Measurements from ENCODE around the gene COLEC12.

COLEC12 gene

DNA sequence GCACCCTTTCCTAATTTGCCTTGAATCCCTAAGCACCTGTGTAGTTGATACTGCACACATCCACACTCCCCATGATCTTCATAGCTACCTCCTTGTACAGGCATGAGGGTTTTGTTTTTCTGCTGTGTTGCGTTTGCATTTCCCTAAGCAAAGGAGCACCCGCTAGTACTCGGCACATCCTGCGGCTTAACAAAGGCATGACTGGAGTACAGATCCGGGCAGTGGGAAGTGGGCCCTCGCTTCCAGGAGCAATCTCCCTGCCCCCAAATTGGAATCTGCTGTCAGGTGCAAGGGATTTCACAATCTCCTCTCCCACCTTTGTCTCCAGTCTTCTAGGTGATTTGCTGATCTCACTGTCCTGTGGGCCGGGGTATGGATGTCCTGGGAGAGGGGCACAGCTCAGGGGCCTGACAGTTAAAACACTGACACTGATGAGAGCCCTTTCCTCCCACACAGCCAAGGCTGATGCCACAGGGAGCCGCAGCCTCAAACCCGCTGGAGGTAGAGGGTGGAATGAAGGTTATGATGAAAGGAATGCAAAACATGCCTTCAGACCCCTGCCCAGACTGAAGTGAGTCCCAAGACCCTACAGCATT, 133.9 kb downstream of the COLEC12 start:
- no peaks in the 10 kb centered on the region for H3K27me3 ChIP-seq (ENCODE audit: insufficient read depth, low read length, poor library complexity, severe bottlenecking)

DNA sequence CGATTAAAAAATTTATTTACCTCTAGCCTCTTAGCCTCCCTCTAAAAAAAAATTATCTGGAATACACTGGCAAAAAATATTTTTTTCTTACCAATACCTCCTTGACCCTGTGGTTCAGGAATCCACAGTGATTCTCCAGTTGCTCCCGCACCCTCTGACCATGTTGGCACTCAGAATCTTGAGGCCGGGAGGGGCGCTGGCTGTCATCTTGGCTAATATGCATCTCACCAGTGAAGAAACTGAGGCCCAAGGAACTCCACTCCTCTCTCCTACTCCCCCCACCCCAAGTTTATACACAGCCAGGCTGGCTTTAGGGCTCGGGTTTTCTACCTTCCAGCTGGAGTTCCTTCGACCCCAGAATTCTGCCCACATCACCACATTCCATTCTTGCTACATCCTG, 134.8 kb downstream of the COLEC12 start:
- Histone ChIP-seq H3K4me3 (ENCODE audit: low read length, poor library complexity, severe bottlenecking) (no peak overlapping the region), H3K4me1 (ENCODE audit: insufficient read depth, low read length, poor library complexity, severe bottlenecking) (no peaks in the 10 kb centered on the region), H3K9ac (ENCODE audit: low read depth, low read length, poor library complexity, severe bottlenecking) (no peak overlapping the region), H3K27me3 (ENCODE audit: insufficient read depth, low read length, poor library complexity, severe bottlenecking) (no peaks in the 10 kb centered on the region), H3K79me2 (ENCODE audit: insufficient read depth, low read length) (no peaks in the 10 kb centered on the region), H3K36me3 (ENCODE audit: insufficient read depth, low read length) (no peaks in the 10 kb centered on the region), H3K4me2 (ENCODE audit: low read depth, low read length, poor library complexity, severe bottlenecking) (no peak overlapping the region), H3F3A (ENCODE audit: low read depth) (no peaks in the 10 kb centered on the region), H4K20me1 (ENCODE audit: insufficient read depth, low read length, poor library complexity, severe bottlenecking) (no peaks in the 10 kb centered on the region), H2AFZ (ENCODE audit: low read length) (no peak overlapping the region), H3K9me3 (ENCODE audit: insufficient read depth, low read depth, low read length) (peaks cover 8% of the 10 kb centered on the region; the same call in 1 of the 2 replicates), H3K9me2 (replicated peaks; ENCODE audit: low read depth, low read length) (no peaks in the 10 kb centered on the region)
- no peak for TF ChIP-seq EZH2phosphoT487 (IDR thresholded peaks at IDR 0.05; ENCODE audit: borderline replicate concordance)
- TF ChIP-seq, protein P1, sequence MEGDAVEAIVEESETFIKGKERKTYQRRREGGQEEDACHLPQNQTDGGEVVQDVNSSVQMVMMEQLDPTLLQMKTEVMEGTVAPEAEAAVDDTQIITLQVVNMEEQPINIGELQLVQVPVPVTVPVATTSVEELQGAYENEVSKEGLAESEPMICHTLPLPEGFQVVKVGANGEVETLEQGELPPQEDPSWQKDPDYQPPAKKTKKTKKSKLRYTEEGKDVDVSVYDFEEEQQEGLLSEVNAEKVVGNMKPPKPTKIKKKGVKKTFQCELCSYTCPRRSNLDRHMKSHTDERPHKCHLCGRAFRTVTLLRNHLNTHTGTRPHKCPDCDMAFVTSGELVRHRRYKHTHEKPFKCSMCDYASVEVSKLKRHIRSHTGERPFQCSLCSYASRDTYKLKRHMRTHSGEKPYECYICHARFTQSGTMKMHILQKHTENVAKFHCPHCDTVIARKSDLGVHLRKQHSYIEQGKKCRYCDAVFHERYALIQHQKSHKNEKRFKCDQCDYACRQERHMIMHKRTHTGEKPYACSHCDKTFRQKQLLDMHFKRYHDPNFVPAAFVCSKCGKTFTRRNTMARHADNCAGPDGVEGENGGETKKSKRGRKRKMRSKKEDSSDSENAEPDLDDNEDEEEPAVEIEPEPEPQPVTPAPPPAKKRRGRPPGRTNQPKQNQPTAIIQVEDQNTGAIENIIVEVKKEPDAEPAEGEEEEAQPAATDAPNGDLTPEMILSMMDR (conservative IDR thresholded peaks at IDR 0.05; ENCODE audit: low read length) = no peak

More for the DNA sequence above, 133.9 kb downstream of the COLEC12 start:
- Histone ChIP-seq H3F3A (ENCODE audit: low read depth) (no peaks in the 10 kb centered on the region), H3K4me2 (ENCODE audit: low read depth, low read length, poor library complexity, severe bottlenecking) (no peak overlapping the region), H3K9me3 (ENCODE audit: insufficient read depth, low read depth, low read length) (peaks cover 9% of the 10 kb centered on the region; the same call in 1 of the 2 replicates), H2AFZ (ENCODE audit: low read length) (no peak overlapping the region), H4K20me1 (ENCODE audit: insufficient read depth, low read length, poor library complexity, severe bottlenecking) (no peaks in the 10 kb centered on the region), H3K9me2 (replicated peaks; ENCODE audit: low read depth, low read length) (no peaks in the 10 kb centered on the region), H3K36me3 (ENCODE audit: insufficient read depth, low read length) (no peaks in the 10 kb centered on the region), H3K4me3 (ENCODE audit: low read length, poor library complexity, severe bottlenecking) (no peak overlapping the region), H3K79me2 (ENCODE audit: insufficient read depth, low read length) (no peaks in the 10 kb centered on the region), H3K4me1 (ENCODE audit: insufficient read depth, low read length, poor library complexity, severe bottlenecking) (no peaks in the 10 kb centered on the region), H3K9ac (ENCODE audit: low read depth, low read length, poor library complexity, severe bottlenecking) (no peak overlapping the region)
- TF ChIP-seq, protein P1 (conservative IDR thresholded peaks at IDR 0.05; ENCODE audit: low read length) = no peak
- TF ChIP-seq EZH2phosphoT487 (IDR thresholded peaks at IDR 0.05; ENCODE audit: borderline replicate concordance) = no peak

DNA sequence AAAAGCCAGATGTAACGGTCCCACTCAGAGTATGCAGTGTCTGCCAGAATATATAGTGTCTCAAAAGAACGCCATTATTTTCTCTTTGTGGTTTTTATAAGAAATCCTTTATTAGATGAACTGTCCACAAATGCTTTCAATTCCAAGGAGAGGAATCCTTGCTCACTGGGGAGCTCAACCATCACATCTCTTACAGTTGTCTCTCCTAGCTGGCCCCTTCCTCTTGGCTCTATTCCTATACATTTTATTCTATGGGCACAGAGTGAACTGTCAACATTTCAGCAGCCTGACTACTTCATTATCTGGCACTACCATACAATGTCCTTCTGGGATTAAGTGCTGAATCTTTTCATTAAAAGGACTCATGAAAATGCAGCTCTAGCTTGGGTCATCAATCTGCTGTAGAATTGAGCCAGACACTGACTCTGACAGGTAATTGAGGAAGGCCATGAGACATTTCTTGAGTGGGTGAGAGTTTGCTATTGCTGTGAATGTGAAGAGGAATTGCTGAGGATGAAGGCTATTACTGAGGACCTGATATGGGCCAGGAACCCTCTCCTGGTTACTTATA, 136.2 kb downstream of the COLEC12 start:
- no peaks in the 10 kb centered on the region for H4K20me1 ChIP-seq (ENCODE audit: insufficient read depth, low read length, poor library complexity, severe bottlenecking)
- peaks cover 4% of the 10 kb centered on the region; the same call in 1 of the 2 replicates for H3K9me3 ChIP-seq (ENCODE audit: insufficient read depth, low read depth, low read length)
- H3K4me1 ChIP-seq (ENCODE audit: insufficient read depth, low read length, poor library complexity, severe bottlenecking) = no peaks in the 10 kb centered on the region
- H3K9me2 ChIP-seq (replicated peaks; ENCODE audit: low read depth, low read length) = no peaks in the 10 kb centered on the region
- no peak overlapping the region for H3K4me3 ChIP-seq (ENCODE audit: low read length, poor library complexity, severe bottlenecking)
- no peak overlapping the region for H3K9ac ChIP-seq (ENCODE audit: low read depth, low read length, poor library complexity, severe bottlenecking)
- no peak overlapping the region for H3K4me2 ChIP-seq (ENCODE audit: low read depth, low read length, poor library complexity, severe bottlenecking)
- H3K79me2 ChIP-seq (ENCODE audit: insufficient read depth, low read length) = no peaks in the 10 kb centered on the region
- TF ChIP-seq EZH2phosphoT487 (IDR thresholded peaks at IDR 0.05; ENCODE audit: borderline replicate concordance) = no peak
- TF ChIP-seq, protein P1 (conservative IDR thresholded peaks at IDR 0.05; ENCODE audit: low read length) = no peak
- H2AFZ ChIP-seq (ENCODE audit: low read length) = no peak overlapping the region
- H3K36me3 ChIP-seq (ENCODE audit: insufficient read depth, low read length) = no peaks in the 10 kb centered on the region
- H3K27me3 ChIP-seq (ENCODE audit: insufficient read depth, low read length, poor library complexity, severe bottlenecking) = no peaks in the 10 kb centered on the region
- H3F3A ChIP-seq (ENCODE audit: low read depth) = no peaks in the 10 kb centered on the region
